HG03095 (cell line): ENCODE measurements around the gene CDRT4.

Experiments
- ATAC-seq: cut with Tn5 transposase; IDR thresholded peaks from one replicate; pipeline ENCODE4 v1.9.1; 2021; ENCODE audit warnings: moderate library complexity; ENCODE audit not compliant: unreplicated experiment

Gene CDRT4

DNA sequence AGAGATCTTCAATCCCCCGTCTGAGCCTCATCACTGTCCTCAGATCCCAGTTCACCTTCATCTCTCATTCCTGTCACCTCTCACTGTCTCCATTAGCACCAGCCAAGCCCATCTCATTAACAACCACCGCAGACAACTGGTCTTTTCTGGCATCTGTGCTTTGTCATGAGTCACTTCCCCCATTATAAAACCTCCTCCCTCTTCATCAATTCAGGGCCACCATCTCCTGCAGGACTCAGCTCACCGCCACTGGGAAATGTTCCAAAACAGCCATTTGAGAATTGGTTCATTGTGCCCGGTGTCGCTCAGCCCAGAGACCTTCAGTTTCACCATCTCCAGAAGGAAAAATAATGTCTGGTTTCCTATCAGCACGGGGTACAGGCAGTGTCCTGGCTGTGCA lies 69.1 kb downstream of the CDRT4 start:
- ATAC-seq, result no peak

DNA sequence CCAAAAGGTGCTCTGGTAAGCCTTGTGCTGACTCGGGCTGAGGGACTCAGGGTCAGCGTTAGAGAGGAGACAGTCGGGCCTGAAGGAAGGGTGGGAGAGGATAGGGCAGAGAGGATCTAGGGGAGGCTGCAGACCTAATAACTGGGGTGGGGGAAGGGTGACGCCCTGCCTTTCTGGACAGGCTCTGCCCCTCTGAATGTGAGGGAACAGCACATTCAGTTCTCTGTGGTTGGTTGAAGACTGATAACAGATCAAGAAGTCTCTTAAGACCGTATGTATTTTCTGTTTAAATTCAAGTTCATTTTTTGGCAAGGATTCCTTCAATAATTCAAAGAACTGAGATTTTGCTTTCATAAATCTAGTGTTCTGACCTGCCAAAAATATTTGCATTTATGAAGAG lies 69.8 kb downstream of the CDRT4 start:
- no peak for ATAC-seq

DNA sequence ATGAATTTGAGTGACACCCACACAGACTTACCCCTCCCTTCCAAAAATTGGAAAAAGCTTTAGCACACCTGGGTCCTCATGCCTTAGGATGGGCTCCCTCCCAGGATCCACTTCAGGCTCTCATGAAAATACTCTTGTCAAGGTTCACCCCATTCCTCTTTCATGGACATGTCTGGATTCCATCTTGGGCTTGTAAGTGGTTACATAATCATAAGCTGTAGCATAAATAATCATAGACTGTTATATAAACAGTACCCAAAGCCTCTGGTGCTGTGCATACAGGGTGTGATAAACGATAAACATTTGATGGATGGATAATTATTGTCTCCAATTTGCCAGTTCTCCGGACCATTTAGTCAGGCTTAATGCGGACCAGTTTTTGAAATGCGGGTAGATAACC lies 72.3 kb downstream of the CDRT4 start:
- ATAC-seq, result no peak

DNA sequence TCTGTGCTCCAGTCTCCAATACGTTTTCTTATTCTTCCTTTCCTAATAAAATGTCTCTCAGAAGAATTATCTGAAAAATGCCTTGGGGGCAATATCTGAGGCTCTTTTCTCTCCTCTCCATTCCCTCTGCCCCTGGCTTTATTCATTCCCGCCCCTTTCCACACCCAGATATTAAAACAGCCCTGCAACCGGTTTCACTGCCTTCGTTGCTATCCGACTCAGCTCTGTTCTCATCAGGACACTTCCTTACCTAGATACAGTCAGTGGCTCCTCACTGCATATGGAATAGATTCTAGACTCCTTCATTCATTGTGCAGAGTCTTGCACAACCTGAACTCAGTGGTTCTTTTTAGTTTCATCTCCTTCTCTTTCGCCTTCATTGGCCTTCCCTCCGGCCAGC lies 74.0 kb downstream of the CDRT4 start:
- ATAC-seq, result no peak

DNA sequence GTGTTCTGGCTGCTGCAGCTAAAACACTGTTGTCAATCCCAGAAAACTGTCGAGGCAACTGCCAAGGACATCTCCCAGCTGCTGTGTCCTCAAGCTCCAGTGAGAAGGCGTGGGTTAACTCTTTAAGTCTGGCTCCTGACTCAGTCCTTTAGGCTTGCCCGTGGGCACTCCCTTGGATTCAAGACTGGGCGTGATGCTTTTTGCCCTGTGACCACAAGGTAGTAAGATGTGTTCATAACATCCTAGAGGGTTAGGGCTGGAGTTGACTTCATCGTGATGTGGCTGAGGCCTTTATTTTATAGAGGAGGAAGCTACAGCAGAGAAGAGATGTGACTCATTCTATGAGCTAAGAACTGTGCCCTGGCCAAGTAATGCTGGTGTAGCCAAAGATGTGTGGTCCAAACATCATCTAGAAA lies 75.1 kb downstream of the CDRT4 start:
- no peak for ATAC-seq

DNA sequence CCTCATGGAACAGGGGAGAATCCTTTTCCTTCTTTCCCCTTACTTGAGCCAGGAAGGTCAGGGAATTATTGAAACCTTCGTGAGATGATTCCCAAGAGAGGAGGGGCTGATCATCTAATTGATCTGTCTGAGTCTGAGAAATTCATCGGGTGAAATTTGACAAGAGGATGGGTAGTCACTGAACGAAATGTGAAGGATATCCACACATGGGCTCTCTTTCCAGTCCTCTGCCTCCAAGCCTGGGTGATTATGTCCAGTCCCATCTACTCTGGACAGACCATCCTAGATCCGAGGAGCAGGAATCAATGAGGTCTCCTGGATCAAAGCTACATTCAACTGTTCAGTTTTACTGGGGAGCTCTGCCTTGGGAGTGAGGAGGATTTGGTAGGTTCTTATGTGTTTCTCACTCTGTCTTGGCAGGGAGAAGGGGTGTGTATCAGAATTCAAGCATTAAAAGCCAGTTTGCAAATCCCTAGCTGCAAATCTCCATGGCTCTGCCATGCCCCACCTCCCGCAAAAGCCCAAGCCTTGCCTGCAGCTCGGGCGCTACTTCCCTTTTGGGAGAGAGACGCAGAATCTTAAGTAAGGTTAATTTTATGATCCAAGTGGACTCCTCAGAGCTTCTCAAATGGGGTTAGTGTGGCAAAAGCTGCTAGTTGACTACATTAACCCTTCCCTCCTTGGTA lies 78.9 kb downstream of the CDRT4 start:
- no peak for ATAC-seq

DNA sequence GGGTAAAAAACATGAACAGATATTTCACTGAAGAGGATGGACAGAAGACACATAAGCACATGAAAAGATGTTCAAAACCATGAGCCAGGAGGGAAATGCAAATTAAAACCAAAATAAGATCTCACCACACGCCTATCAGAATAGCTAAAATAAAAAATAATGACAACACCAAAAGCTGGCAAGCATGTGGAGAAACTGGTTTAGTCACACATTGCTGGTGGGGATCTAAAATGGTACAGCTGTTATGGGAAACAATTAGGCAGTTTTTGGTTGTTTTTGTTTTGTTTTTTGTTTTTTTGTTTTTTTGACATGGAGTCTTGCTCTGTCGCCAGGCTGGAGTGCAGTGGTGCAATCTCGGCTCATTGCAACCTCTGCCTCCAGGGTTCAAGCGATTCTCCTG lies 81.3 kb downstream of the CDRT4 start:
- ATAC-seq, result no peak
